HG03103 (cell line): ENCODE measurements around the gene MED28.

Experiments
- ATAC-seq: cut with Tn5 transposase; IDR thresholded peaks from one replicate; pipeline ENCODE4 v1.9.1; 2021; ENCODE audit warnings: low read depth; ENCODE audit not compliant: unreplicated experiment

MED28 gene

GRCh38 chr4:17662694-17663093, 48.3 kb downstream of the MED28 start:
- no peak for ATAC-seq

- ATAC-seq: peak; percentile 93
Measured at GRCh38 chr4:17664755-17665154, 50.3 kb downstream of the MED28 start.

- ATAC-seq: no peak
Measured at GRCh38 chr4:17665346-17665745, 50.9 kb downstream of the MED28 start.

GRCh38 chr4:17665852-17666251, 51.4 kb downstream of the MED28 start:
- ATAC-seq: no peak

GRCh38 chr4:17667253-17667652, 52.8 kb downstream of the MED28 start:
- no peak for ATAC-seq

GRCh38 chr4:17667653-17668201, 53.3 kb downstream of the MED28 start:
- ATAC-seq: no peak

GRCh38 chr4:17670423-17670822, 56.0 kb downstream of the MED28 start:
- no peak for ATAC-seq

- ATAC-seq: no peak
Measured at GRCh38 chr4:17680559-17681280, 66.3 kb downstream of the MED28 start.

GRCh38 chr4:17681281-17682221, 67.1 kb downstream of the MED28 start:
- ATAC-seq: no peak

- no peak for ATAC-seq
Measured at GRCh38 chr4:17682222-17682566, 67.8 kb downstream of the MED28 start.
